Muscle of back (tissue), 11 donors: ENCODE data around the gene LLCFC1. TPM values are rescaled to one million over a fixed set of nuclear protein-coding genes. Genes with fewer than 3 reads are reported as not detected.
"Not testable (repeated sequence)": the region's sequence is repeated elsewhere in the genome, so short reads cannot be mapped to it uniquely, and the experiment has no call there.

ENCODE experiments used
- DNase-seq, 3 donors: peaks; one replicate each; pipeline versions ENCODE4 v3.0.0 to v3.0.0-alpha.2; 2013
- polyA plus RNA-seq, 10 donors: library from polyadenylated mRNA; unstranded; fragments of 120-200 nt; gene quantifications; one replicate each; pipeline ENCODE4 v1.2.1, GENCODE V29; 2013; ENCODE audit not compliant: insufficient read length in 10 of 10

Gene LLCFC1
- polyA plus RNA-seq, 10 donors, result 0.16 to 0.60 (median 0.42) TPM; not detected in 4

GRCh38 chr7:142942746-142943145 lies 3.5 kb downstream of the LLCFC1 start:
- DNase-seq, result no peak

- DNase-seq, result no peak
These were observed 4.5 kb downstream of the LLCFC1 start for GRCh38 chr7:142943706-142944268.

DNA sequence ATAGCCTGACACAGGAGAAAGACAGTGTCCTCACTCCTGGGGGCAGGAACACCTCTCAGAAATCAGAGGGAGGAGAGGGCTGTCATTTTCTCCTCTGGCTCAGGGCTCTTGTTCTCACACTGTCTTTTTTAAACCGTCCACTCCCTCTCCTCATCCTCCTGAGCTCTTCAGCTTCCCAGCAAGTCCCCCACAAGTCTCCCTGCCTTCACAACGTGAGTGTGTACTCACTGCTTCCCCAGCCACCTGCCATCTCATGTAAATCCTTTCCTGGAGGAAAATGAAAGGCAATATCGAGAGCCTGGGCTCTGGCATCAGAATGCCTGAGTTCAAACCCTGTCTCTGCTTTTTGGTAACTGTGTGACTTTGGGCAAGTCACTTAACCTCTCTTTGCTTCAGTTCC lies 5.7 kb downstream of the LLCFC1 start:
- DNase-seq, result no peak

DNA sequence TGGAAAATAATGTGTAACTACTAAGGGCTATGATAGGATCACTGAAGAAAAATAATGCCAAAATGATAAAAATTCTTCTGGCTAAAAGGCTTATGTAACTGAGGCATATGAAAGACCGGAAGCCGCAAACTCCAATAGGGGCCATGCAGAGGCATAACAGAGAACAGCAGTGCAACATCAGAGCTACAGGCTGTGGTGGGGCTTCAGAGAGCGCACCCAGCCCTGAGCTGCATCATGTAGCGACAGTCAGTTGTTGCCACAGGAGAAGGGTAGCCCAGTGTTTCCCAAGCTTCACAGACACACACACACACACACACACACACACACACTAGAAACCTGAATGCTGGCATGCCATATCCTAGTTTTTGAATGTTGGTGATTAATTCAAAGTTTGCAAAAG lies 9.3 kb downstream of the LLCFC1 start:
- DNase-seq, result no peak

DNA sequence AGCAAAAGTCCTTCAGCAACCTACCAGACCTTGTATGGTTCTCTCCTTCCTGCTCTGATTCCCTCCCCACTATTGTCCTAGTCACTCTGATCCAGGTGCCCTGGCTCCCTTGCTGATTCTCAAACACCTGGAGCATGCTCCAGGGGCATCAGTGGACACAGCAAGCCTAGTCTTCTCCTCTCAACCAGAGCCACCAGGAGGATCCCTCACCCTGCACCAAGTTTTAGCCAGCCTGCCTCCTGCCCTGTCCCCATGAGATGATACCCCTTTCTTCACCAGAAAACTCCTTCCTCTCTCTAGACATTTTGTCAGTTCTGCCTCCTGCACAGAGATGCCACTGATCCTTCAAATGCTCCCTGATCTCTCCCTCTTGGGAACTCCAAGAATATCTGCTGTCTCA lies 11.0 kb downstream of the LLCFC1 start:
- no peak for DNase-seq

GRCh38 chr7:142954680-142955268 lies 15.5 kb downstream of the LLCFC1 start:
- no peak for DNase-seq

- peak in 1 of 3 donors; percentile 2 for DNase-seq
These were observed 17.8 kb downstream of the LLCFC1 start for GRCh38 chr7:142956951-142957623.

DNA sequence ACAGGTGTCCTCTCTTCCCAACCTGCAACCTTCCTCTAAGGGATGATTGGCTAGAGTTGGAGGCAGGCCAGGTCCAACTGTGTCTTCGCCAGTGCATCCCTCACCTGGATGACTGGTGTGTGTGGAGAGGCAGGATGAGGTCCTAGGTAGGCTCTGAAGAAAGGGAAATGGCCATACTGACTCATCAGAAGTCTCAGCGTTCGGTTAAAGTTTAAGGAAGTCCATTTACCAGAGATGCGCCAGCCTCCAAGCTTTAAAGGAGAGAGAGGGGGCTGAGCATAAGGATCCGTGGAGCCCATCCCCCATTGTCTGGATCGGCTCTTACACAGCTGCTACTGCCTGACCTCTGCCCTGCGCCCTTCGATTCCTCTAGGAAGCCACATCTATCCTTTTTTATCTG lies 18.4 kb downstream of the LLCFC1 start:
- DNase-seq, result no peak

GRCh38 chr7:142959202-142959601 lies 19.9 kb downstream of the LLCFC1 start:
- no peak for DNase-seq

- no peak for DNase-seq
These were observed 21.8 kb downstream of the LLCFC1 start for GRCh38 chr7:142960955-142961512.

DNA sequence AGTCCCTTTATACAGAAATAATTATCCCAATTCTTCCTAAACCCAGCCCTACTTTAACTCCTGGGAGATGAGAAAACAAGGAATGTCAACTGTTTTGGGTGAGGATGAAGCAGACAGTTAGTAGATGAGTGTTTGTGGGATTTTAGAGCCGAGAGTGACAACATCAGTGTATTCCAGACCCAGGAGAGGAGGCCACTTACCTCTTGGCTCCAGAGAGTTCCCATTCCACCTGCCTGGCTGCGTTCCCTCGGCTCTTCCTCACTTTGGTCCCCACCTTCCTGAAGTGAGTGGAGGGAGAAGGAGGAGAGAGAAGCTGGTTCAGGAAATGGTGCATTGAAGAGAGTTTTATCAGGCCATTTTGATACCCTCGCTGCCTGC lies 22.3 kb downstream of the LLCFC1 start:
- DNase-seq, result no peak

GRCh38 chr7:142961973-142962926 lies 23.0 kb downstream of the LLCFC1 start, which contains the start of gene KEL:
Gene KEL (minus strand): TSS chr7:142962363. CDS start chr7:142962206, 157 bp downstream.
- DNase-seq, result no peak

- DNase-seq, result no peak
These were observed 23.7 kb downstream of the LLCFC1 start for GRCh38 chr7:142962991-142963390.

DNA sequence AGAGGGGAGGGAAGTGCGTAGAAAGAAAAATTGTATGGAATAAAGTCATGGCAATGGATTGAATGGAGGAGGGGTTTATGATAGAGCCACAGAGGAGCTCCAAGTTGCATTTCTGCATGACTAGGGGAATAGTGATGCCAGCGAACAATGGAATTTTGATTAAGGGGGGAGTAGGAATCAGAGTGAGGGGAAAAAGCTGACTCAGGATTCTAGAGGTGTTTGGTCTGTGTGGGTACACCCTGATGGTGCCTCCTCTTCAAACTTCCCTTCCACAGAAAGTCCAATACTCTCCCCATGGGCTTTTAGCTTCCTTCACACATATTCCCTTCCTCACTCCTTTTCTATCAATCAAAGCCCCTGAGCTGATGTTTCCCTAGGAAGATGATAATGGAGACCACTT lies 24.7 kb downstream of the LLCFC1 start:
- no peak for DNase-seq

DNA sequence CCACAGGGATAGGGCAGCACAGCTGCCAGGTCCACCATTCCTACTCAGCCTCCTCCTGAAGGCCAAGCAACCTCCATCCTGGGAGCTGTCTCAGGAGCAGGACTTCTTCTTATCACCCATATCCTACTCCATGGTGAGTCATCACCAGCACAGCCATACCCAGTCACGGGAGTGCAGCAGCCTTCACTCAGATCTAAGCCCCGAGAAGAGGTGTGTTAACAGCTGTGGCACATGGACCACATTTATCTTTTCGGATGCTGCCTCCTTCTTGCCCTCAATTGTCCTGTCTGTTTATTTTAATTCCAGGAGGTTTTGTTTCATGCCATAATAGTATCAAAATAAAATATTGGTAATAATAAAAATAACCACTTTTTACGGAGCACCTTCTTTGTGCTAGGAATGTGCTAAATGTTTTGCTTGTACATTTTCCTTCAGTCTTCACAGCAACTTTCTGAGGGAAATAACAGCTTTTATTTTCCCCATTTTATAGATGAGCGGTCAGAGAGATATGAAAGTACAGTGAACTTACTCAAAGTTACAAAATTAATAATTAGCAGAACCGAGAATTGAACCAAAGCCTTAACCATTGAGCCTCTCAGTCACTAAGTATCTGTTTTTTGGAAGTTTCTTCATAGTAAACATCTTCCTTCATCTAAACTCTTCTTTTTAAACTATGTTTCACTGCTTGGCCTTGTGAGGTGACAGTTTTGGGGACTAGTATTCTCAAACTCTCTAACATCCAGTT lies 25.4 kb downstream of the LLCFC1 start:
- no peak for DNase-seq

- DNase-seq, result no peak
These were observed 28.9 kb downstream of the LLCFC1 start for GRCh38 chr7:142968229-142968628.

GRCh38 chr7:142969183-142969582 lies 29.9 kb downstream of the LLCFC1 start:
- DNase-seq, result no peak

- no peak for DNase-seq
These were observed 35.3 kb downstream of the LLCFC1 start for GRCh38 chr7:142974626-142975025.

- not testable (repeated sequence) for DNase-seq
These were observed 39.1 kb downstream of the LLCFC1 start for GRCh38 chr7:142978402-142978801.

DNA sequence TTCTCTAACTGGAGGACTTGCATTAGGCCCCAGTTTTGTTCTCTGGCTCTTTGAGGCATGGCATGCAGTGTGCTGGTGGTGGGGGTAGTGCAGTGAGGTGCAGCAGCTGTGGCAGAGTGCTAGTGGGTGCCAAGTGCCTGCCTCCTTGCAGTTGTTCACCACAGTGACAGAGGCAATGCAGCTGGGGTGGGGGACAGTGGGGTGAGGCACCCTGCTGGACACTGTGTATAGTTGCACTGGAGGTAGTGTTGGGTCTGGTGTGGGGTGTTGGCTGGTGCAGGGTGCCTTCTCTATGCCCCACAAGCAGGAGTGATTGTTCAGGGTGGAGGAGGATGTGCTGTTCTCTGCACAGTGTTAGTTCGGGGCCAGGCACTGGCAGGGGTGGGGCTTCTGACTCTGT lies 44.5 kb downstream of the LLCFC1 start:
- no peak for DNase-seq

- no peak for DNase-seq
These were observed 45.0 kb downstream of the LLCFC1 start for GRCh38 chr7:142984297-142984696.
